Measurements from ENCODE around the gene ST6GAL1.
"Not testable (repeated sequence)": the region's sequence is repeated elsewhere in the genome, so short reads cannot be mapped to it uniquely, and the experiment has no call there.

ST6GAL1 gene

GRCh38 chr3:186930143-186930640, at the start of gene ST6GAL1:
Gene ST6GAL1, plus strand, starts transcription at chr3:186930526. Its CDS starts 112,178 bp downstream, at chr3:187042704.
- DNase-seq: peak; percentile 94

DNA sequence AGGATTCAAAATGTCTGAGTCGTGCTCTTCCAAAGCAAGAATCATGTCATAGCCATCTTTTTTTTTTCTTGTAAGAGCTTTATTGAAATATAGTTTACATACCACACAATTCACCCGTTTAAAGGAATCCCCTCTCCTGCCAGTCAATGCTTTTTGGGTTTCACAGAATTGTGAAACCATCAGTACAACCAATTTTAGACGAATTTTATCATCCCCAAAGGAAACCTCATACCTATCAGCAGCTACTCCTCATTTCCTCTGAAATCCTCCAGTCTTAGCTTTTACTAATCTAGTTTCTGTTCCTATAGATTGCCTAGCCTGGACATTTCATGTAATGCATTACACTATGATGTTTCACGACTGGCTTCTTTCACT, 48.2 kb upstream of the ST6GAL1 start:
- DNase-seq: no peak

DNA sequence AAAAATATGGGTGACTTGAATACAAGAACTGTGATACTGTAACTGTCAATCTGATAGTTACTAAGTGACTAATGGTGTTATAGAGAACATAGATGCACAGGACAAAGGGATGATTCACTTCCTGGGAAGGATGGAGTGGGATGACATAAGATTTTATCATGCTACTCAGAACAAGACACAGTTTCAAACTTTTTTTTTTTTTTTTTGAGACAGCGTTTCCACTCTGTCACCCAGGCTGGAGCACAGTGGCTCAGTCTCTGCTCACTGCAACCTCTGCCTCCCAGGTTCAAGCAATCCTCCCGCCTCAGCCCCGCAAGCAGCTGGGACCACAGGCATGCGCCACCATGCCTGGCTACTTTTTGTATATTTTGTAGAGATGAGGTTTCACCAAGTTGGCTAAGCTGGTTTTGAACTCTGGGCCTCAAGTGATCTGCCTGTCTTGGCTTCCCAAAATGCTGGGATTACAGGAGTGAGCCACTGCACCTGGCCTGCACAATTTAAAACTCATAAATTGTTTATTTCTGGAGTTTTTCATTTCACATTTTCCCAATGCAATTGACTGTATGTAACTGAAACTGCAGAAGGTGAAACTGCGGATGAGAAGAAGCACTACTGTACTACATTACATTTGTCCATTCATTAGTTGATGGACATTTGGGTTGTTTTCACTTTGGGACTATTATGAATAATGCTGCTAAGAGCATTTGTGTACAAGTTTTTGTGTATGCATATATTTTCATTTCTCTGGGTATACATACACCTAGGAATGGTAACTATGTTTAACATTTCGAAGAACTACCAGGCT, 47.2 kb upstream of the ST6GAL1 start:
- DNase-seq: no peak

GRCh38 chr3:186883686-186884058, 46.7 kb upstream of the ST6GAL1 start:
- DNase-seq: no peak

DNA sequence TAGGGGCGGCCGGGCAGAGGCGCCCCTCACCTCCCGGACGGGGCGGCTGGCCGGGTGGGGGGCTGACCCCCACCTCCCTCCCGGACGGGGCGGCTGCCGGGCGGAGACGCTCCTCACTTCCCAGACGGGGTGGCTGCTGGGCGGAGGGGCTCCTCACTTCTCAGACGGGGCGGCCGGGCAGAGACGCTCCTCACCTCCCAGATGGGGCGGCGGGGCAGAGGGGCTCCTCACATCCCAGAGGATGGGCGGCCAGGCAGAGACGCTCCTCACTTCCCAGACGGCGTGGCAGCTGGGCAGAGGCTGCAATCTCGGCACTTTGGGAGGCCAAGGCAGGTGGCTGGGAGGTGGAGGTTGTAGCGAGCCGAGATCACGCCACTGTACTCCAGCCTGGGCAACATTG, 45.5 kb upstream of the ST6GAL1 start:
- not testable (repeated sequence) for DNase-seq

- DNase-seq: peak; percentile 4
Observed at GRCh38 chr3:186886202-186886981, 43.9 kb upstream of the ST6GAL1 start.

GRCh38 chr3:186887507-186887938, 42.8 kb upstream of the ST6GAL1 start:
- not testable (repeated sequence) for DNase-seq

DNA sequence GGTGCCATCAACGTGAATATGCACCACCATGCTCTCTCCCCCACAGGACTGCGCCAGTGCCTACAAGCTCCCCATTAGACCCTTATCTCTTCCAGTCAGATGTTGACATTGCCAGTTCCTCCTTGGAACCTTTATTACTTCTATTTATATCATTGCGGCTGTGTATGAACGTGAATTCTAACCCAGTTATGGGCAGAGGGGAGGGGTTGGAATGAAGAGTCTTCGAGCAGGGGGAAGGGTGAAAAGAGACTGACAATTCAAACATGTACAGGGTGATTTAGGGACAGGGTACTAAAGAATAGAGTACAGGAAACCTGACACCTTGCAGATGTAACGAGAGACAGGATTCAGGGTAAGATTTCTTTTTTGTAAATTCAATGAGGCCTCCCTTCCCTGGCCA, 41.8 kb upstream of the ST6GAL1 start:
- DNase-seq: no peak

DNA sequence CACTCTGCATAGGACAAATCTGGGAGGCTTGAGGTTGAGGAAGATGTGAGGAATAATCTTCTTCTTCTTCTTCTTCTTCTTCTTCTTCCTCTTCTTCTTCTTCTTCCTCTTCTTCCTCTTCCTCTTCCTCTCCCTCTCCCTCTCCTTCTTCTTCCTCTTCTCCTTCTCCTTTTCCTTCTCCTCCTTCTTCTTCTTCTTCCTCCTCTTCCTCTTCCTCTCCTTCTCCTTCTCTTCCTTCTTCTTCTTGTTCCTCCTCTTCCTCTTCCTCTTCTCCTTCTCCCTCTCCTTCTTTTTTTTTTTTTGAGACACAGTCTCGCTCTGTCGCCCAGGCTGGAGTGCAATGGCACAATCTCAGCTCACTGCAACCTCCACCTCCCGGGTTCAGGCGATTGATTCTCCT, 40.6 kb upstream of the ST6GAL1 start:
- not testable (repeated sequence) for DNase-seq

- no peak for DNase-seq
Observed at GRCh38 chr3:186890911-186891310, 39.4 kb upstream of the ST6GAL1 start.

DNA sequence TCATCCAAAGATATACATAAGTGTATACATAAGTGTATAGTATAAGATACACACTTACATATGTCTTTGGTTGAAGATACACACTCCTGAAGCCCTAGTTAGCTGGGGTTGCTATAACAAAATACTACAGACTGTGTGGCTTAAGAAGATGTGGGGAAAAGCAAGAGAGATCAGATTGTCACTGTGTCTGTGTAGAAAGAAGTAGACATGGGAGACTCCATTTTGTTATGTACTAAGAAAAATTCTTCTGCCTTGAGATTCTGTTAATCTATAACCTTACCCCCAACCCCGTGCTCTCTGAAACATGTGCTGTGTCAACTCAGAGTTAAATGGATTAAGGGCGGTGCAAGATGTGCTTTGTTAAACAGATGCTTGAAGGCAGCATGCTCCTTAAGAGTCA, 37.3 kb upstream of the ST6GAL1 start:
- not testable (repeated sequence) for DNase-seq

- DNase-seq: no peak
Observed at GRCh38 chr3:186895406-186895805, 34.9 kb upstream of the ST6GAL1 start.

DNA sequence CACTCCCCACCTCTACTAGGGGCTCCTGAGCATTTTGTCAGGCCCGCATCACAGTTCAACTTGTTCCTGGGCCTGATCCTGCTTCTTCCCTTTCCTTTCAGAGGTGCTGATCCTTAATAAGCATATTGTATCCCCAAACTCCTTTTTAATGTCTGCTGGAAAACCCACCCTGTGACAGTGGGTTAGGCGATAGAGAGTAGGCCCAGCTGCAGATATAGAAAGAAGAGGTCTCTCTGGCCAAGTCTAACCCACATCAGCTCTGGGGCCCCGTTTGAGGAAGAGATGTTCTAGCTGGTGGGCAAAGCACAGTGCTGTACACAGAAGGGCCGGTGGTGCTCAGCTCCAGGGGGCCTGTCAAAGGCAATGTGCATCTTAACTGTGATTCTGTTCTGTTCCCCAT, 34.3 kb upstream of the ST6GAL1 start:
- no peak for DNase-seq

GRCh38 chr3:186896875-186897274, 33.5 kb upstream of the ST6GAL1 start:
- DNase-seq: no peak

GRCh38 chr3:186901135-186901734, 29.1 kb upstream of the ST6GAL1 start:
- no peak for DNase-seq

DNA sequence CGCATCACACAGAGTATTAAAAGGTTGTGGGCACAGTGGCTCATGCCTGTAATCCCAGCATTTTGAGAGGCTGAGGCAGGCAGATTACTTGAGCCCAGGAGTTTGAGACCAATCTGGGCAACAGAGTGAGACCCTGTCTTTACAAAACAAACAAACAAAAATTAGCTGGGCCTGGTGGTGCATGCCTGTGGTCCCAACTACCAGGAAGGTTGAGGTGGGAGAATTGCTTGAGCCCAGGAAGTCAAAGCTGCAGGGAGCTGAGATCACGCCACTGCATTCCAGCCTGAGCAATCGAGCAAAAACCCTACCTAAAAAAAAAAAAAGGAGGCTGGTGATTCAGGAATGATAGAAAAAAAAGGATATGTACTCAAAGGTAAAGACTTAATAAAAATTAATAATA, 28.2 kb upstream of the ST6GAL1 start:
- DNase-seq: no peak

DNA sequence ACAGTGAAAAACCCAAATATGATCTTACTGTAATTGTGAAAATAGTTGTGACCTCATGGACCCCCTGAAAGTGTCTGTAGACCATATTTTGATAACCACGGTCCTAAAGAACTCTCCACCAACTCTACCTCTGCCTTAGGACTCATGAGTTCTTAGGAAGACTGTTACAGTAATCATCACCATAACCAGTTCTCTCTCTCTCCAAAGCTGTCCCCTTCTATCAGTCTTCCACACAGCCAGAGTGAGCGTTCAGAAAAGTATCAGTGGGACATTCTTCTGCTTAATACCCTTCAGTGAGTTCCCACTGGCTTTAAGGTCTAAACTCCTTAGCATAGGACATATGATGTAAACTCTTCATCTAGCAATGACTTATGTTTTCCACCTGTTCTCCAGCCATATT, 27.6 kb upstream of the ST6GAL1 start:
- no peak for DNase-seq

DNA sequence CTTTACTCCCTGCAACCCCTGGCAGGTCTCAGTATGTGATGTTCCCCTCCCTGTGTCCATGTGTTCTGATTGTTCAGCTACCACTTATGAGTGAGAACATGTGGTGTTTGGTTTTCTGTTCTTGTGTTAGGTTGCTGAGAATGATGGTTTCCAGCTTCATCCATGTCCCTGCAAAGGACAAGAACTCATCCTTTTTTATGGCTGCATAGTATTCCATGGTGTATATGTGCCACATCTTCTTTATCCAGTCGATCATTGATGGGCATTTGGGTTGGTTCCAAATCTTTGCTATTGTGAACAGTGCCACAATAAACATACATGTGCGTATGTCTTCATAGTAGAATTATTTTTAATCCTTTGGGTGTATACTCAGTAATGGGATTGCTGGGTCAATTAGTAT, 26.6 kb upstream of the ST6GAL1 start:
- not testable (repeated sequence) for DNase-seq

GRCh38 chr3:186907075-186907474, 23.3 kb upstream of the ST6GAL1 start:
- not testable (repeated sequence) for DNase-seq

- DNase-seq: no peak
Observed at GRCh38 chr3:186909078-186909853, 21.1 kb upstream of the ST6GAL1 start.

DNA sequence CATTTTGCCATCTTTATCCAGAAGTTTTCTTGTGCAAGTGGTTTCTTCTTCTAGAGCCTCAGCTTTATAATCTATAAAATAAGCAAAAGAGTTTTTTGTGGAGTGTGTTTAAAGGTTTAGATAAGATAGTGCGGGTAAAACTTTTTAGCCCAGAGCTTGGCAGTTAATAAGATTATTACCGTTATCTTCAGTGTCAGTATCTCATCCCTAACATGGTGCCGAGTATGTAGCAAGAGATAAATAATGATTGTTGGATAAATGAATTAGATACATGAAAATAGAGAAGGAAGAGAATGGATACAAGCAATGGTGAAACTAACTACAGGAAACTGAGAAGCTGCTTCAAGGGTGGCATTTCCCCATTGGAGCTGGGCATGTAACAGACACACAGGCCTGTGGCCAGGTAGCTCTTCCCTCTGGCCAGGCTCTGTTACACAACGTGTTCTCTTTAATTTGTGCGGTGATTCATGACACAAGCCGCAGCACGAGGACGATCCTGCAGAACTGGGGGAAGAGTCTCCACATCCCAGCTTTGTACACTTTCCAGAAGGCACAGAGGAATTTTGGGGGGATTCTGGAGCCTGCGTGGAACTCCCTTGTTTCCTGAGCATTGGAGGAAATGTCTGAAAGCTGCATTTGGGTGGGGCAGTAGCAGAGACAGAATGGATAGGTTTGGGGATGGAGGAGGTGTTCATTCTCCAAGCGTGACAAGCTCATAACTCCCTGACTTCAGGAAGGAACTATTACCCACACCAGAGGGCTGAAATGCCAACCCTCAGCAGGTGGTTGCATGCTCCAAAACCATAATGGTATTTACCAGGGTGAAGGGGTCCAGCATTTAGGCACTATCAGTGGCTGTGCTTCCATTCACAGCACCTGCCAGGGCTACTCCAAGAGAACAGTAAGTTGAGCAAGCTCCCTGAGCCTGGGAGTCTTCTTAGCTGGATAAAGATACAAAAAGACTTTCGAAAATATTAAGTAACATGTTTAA, 14.2 kb upstream of the ST6GAL1 start:
- no peak for DNase-seq

Measured in retina (tissue), 1 donor.